ENCODE measurements around the gene SIAH2.

- TF ChIP-seq, protein P1, sequence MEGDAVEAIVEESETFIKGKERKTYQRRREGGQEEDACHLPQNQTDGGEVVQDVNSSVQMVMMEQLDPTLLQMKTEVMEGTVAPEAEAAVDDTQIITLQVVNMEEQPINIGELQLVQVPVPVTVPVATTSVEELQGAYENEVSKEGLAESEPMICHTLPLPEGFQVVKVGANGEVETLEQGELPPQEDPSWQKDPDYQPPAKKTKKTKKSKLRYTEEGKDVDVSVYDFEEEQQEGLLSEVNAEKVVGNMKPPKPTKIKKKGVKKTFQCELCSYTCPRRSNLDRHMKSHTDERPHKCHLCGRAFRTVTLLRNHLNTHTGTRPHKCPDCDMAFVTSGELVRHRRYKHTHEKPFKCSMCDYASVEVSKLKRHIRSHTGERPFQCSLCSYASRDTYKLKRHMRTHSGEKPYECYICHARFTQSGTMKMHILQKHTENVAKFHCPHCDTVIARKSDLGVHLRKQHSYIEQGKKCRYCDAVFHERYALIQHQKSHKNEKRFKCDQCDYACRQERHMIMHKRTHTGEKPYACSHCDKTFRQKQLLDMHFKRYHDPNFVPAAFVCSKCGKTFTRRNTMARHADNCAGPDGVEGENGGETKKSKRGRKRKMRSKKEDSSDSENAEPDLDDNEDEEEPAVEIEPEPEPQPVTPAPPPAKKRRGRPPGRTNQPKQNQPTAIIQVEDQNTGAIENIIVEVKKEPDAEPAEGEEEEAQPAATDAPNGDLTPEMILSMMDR (conservative IDR thresholded peaks at IDR 0.05 in 1 of 2, IDR thresholded peaks at IDR 0.05 in 1 of 2; ENCODE audit: extremely low read depth in 1 of 2, insufficient read depth in 1 of 2, low read depth in 1 of 2, low read length in 2 of 2) = no peak
- no peak for TF ChIP-seq EZH2 (IDR thresholded peaks at IDR 0.05; ENCODE audit: borderline replicate concordance, low read length)
Measured at GRCh38 chr3:150751781-150752263, 11.1 kb downstream of the SIAH2 start.

Data from mammary epithelial cell (primary cell).